Vagina (tissue), 2 donors: ENCODE measurements around the gene CCDC92B.

Experiments used
- POLR2A ChIP-seq, 2 donors: fragments of 450-650 bp; IDR thresholded peaks; one replicate each; pipeline ENCODE4 v1.6.1; 2017; ENCODE audit warnings: antibody characterized with exemption in 2 of 2, mild to moderate bottlenecking in 2 of 2, moderate library complexity in 2 of 2
- POLR2AphosphoS5 ChIP-seq, 2 donors: sonication (generic); formaldehyde crosslinking; IDR thresholded peaks; one replicate each; pipeline ENCODE4 v1.9.0; 2017; ENCODE audit warnings: antibody characterized with exemption in 2 of 2, mild to moderate bottlenecking in 2 of 2, low read depth in 1 of 2; ENCODE audit not compliant: insufficient read depth in 1 of 2
- TF ChIP-seq, protein P1 (sequence below), 3 experiments: fragments of 450-650 bp in 2 of 3; fragments of 200-600 bp in 1 of 3; sonication (generic) in 1 of 3; IDR thresholded peaks; one replicate each; pipeline ENCODE4 v1.5.1; 2017 to 2019; ENCODE audit warnings: antibody characterized with exemption in 3 of 3, mild to moderate bottlenecking in 2 of 3, moderate library complexity in 2 of 3

DNA sequence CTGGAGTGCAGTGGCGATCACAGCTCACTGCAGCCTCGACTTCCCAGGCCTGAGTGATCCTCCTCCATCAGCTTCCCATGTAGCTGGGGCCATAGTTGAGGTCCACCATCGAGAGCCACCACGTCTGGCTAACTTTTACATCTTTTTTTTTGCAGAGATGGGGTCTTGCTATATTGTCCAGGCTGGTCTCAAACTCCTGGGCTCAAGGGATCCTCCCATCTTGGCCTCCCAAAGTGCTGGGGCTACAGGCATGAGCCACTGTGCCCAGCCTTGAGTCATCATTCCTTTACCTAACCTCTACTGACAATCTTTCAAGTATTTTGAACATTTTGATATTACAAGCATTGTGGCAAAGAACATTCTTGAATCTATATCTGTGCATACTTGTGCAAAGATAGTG is 9.4 kb upstream of the CCDC92B start:
- TF ChIP-seq POLR2AphosphoS5 (IDR thresholded peaks at IDR 0.05; ENCODE audit: insufficient read depth in 1 of 2, low read depth in 1 of 2) (no peak), POLR2A (IDR thresholded peaks at IDR 0.05) (no peak)
- TF ChIP-seq, protein P1, sequence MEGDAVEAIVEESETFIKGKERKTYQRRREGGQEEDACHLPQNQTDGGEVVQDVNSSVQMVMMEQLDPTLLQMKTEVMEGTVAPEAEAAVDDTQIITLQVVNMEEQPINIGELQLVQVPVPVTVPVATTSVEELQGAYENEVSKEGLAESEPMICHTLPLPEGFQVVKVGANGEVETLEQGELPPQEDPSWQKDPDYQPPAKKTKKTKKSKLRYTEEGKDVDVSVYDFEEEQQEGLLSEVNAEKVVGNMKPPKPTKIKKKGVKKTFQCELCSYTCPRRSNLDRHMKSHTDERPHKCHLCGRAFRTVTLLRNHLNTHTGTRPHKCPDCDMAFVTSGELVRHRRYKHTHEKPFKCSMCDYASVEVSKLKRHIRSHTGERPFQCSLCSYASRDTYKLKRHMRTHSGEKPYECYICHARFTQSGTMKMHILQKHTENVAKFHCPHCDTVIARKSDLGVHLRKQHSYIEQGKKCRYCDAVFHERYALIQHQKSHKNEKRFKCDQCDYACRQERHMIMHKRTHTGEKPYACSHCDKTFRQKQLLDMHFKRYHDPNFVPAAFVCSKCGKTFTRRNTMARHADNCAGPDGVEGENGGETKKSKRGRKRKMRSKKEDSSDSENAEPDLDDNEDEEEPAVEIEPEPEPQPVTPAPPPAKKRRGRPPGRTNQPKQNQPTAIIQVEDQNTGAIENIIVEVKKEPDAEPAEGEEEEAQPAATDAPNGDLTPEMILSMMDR (IDR thresholded peaks at IDR 0.05): no peak
